Measurements from ENCODE around the gene SLC6A13. TPM values are rescaled to one million over a fixed set of nuclear protein-coding genes. Genes with fewer than 3 reads are reported as not detected.

The SLC6A13 gene
- total RNA-seq, 4 donors from 2014 or later = 0.13 to 1.9 (median 0.82) TPM; not detected in 1

GRCh38 chr12:197347-197746, 65.3 kb downstream of the SLC6A13 start:
- Histone ChIP-seq H3K4me3 (no peak overlapping the region), H3K4me1 (peaks cover 13 to 24% of the 10 kb centered on the region in 2 donors), H3K36me3 (no peaks in the 10 kb centered on the region), H3K27ac (no peak overlapping the region), H3K27me3 (no peaks in the 10 kb centered on the region), H3K9me3 (no peaks in the 10 kb centered on the region)
- ATAC-seq = no peak
- in situ Hi-C loops (cut with MboI; ENCODE audit: low sequenced_read_pairs in 4 of 4) = no loop called here
- no peak for DNase-seq
- intact Hi-C loops (cut with DNase I; ENCODE audit: low total_unique reads) = no loop called here
- TF ChIP-seq CTCF (IDR thresholded peaks at IDR 0.05 in 4 of 5, conservative IDR thresholded peaks at IDR 0.05 in 1 of 5) = no peak
- no peak for TF ChIP-seq POLR2A (IDR thresholded peaks at IDR 0.05)

GRCh38 chr12:196436-196835, 66.2 kb downstream of the SLC6A13 start:
- H3K4me3 ChIP-seq = no peak overlapping the region
- in situ Hi-C loops (cut with MboI; ENCODE audit: low sequenced_read_pairs in 4 of 4) = no loop called here
- no peaks in the 10 kb centered on the region for H3K27me3 ChIP-seq
- no peak for DNase-seq
- no peaks in the 10 kb centered on the region for H3K9me3 ChIP-seq
- ATAC-seq = no peak
- TF ChIP-seq CTCF (IDR thresholded peaks at IDR 0.05 in 4 of 5, conservative IDR thresholded peaks at IDR 0.05 in 1 of 5) = no peak
- TF ChIP-seq POLR2A (IDR thresholded peaks at IDR 0.05) = no peak
- H3K4me1 ChIP-seq = peaks cover 5 to 16% of the 10 kb centered on the region in 2 donors
- H3K27ac ChIP-seq = no peak overlapping the region
- H3K36me3 ChIP-seq = no peaks in the 10 kb centered on the region
- intact Hi-C loops (cut with DNase I; ENCODE audit: low total_unique reads) = no loop called here

- in situ Hi-C loops (cut with MboI; ENCODE audit: low sequenced_read_pairs in 4 of 4) (no loop called here), intact Hi-C loops (cut with DNase I; ENCODE audit: low total_unique reads) (no loop called here)
- Histone ChIP-seq H3K4me1 (peaks cover 3 to 14% of the 10 kb centered on the region in 2 donors), H3K9me3 (no peaks in the 10 kb centered on the region), H3K36me3 (no peaks in the 10 kb centered on the region), H3K27ac (no peak overlapping the region), H3K4me3 (no peak overlapping the region), H3K27me3 (peaks cover 0 to 4% (median 0%) of the 10 kb centered on the region in 3 donors)
- ATAC-seq (no peak), DNase-seq (no peak)
- no peak for TF ChIP-seq POLR2A (IDR thresholded peaks at IDR 0.05)
- no peak for TF ChIP-seq CTCF (IDR thresholded peaks at IDR 0.05 in 4 of 5, conservative IDR thresholded peaks at IDR 0.05 in 1 of 5)
These were observed 66.7 kb downstream of the SLC6A13 start for GRCh38 chr12:195951-196350.

- in situ Hi-C loops (cut with MboI; ENCODE audit: low sequenced_read_pairs in 4 of 4) (no loop called here), intact Hi-C loops (cut with DNase I; ENCODE audit: low total_unique reads) (no loop called here)
- Histone ChIP-seq H3K4me3 (no peak overlapping the region), H3K36me3 (no peaks in the 10 kb centered on the region), H3K27ac (no peak overlapping the region), H3K4me1 (peaks cover 0 to 6% of the 10 kb centered on the region in 2 donors), H3K27me3 (peaks cover 0 to 4% (median 0%) of the 10 kb centered on the region in 3 donors), H3K9me3 (no peaks in the 10 kb centered on the region)
- TF ChIP-seq POLR2A (IDR thresholded peaks at IDR 0.05) = no peak
- no peak for TF ChIP-seq CTCF (IDR thresholded peaks at IDR 0.05 in 4 of 5, conservative IDR thresholded peaks at IDR 0.05 in 1 of 5)
- no peak for ATAC-seq
- no peak for DNase-seq
These were observed 67.5 kb downstream of the SLC6A13 start for GRCh38 chr12:195156-195555.

GRCh38 chr12:194276-194675, 68.4 kb downstream of the SLC6A13 start:
- no peak for DNase-seq
- no peaks in the 10 kb centered on the region for H3K36me3 ChIP-seq
- H3K27ac ChIP-seq = no peak overlapping the region
- intact Hi-C loops (cut with DNase I; ENCODE audit: low total_unique reads) = no loop called here
- in situ Hi-C loops (cut with MboI; ENCODE audit: low sequenced_read_pairs in 4 of 4) = no loop called here
- TF ChIP-seq CTCF (IDR thresholded peaks at IDR 0.05 in 4 of 5, conservative IDR thresholded peaks at IDR 0.05 in 1 of 5) = no peak
- TF ChIP-seq POLR2A (IDR thresholded peaks at IDR 0.05) = no peak
- peaks cover 0 to 1% of the 10 kb centered on the region in 2 donors for H3K4me1 ChIP-seq
- no peak overlapping the region for H3K4me3 ChIP-seq
- ATAC-seq = no peak
- no peaks in the 10 kb centered on the region for H3K9me3 ChIP-seq
- H3K27me3 ChIP-seq = peaks cover 0 to 4% (median 0%) of the 10 kb centered on the region in 3 donors
